ENCODE results near the gene PGC. TPM values are rescaled to one million over a fixed set of nuclear protein-coding genes. Genes with fewer than 3 reads are reported as not detected.

Gene PGC
- total and polyA plus RNA-seq, 7 donors: 0.07 to 12.6 (median 9.2) TPM; not detected in 4

GRCh38 chr6:41778895-41779294 lies 31.7 kb upstream of the PGC start:
- no peak for DNase-seq
- no peak for TF ChIP-seq POLR2A (IDR thresholded peaks at IDR 0.05)
- no peak for TF ChIP-seq EP300 (IDR thresholded peaks at IDR 0.05)
- no peak for TF ChIP-seq CTCF (IDR thresholded peaks at IDR 0.05)
- TF ChIP-seq POLR2AphosphoS5 (IDR thresholded peaks at IDR 0.05): no peak
- 36 to 66% methylated on average over 6 of the region's 6 CpGs for WGBS, 2 donors
- Histone ChIP-seq H3K9me3 (no peaks in the 10 kb centered on the region), H3K27ac (peak overlapping the region in 1 of 4 donors; percentile 89), H3K27me3 (no peaks in the 10 kb centered on the region), H3K4me3 (peak overlapping the region in 3 of 4 donors; percentile 57 to 79 (median 77)), H3K36me3 (peaks cover 12 to 39% (median 17%) of the 10 kb centered on the region in 4 donors), H3K4me1 (peaks cover 0 to 30% (median 22%) of the 10 kb centered on the region in 4 donors)
- intact Hi-C loops (cut with DNase I): loop anchor here (2.0 to 5.0 kb wide), 2 partner anchors 44 to 177 kb away; partner anchors contain the start of gene TFEB

- no peaks in the 10 kb centered on the region for H3K9me3 ChIP-seq
- no peak overlapping the region for H3K27ac ChIP-seq
- intact Hi-C loops (cut with DNase I): loop anchor here (2.0 to 5.0 kb wide), 2 partner anchors 43 to 175 kb away; partner anchors contain the start of gene TFEB
- TF ChIP-seq POLR2AphosphoS5 (IDR thresholded peaks at IDR 0.05) (no peak), POLR2A (IDR thresholded peaks at IDR 0.05) (no peak), CTCF (IDR thresholded peaks at IDR 0.05) (no peak), EP300 (IDR thresholded peaks at IDR 0.05) (no peak)
- H3K4me3 ChIP-seq: no peak overlapping the region
- H3K4me1 ChIP-seq: peaks cover 0 to 30% (median 22%) of the 10 kb centered on the region in 4 donors
- peaks cover 12 to 51% (median 25%) of the 10 kb centered on the region in 4 donors for H3K36me3 ChIP-seq
- H3K27me3 ChIP-seq: no peaks in the 10 kb centered on the region
- 87 to 88% methylated on average over 5 of the region's 5 CpGs for WGBS, 2 donors
- DNase-seq: no peak
Observed at GRCh38 chr6:41777551-41778285, 30.5 kb upstream of the PGC start.

GRCh38 chr6:41775293-41775882 lies 28.2 kb upstream of the PGC start:
- no peak overlapping the region for H3K4me3 ChIP-seq

GRCh38 chr6:41774841-41775240 lies 27.6 kb upstream of the PGC start:
- TF ChIP-seq CTCF (IDR thresholded peaks at IDR 0.05) (no peak), POLR2A (IDR thresholded peaks at IDR 0.05) (no peak), POLR2AphosphoS5 (IDR thresholded peaks at IDR 0.05) (no peak), EP300 (IDR thresholded peaks at IDR 0.05) (no peak)
- 90 to 98% methylated on average over 3 of the region's 3 CpGs for WGBS, 2 donors
- intact Hi-C loops (cut with DNase I): loop anchor here (5.0 kb wide), 1 partner anchor 173 kb away; no protein-coding TSS in a partner anchor
- no peaks in the 10 kb centered on the region for H3K9me3 ChIP-seq
- no peak overlapping the region for H3K4me3 ChIP-seq
- no peak overlapping the region for H3K27ac ChIP-seq
- peaks cover 12 to 78% (median 42%) of the 10 kb centered on the region in 4 donors for H3K36me3 ChIP-seq
- DNase-seq: no peak
- H3K27me3 ChIP-seq: no peaks in the 10 kb centered on the region
- peaks cover 0 to 16% (median 9%) of the 10 kb centered on the region in 4 donors for H3K4me1 ChIP-seq

More at GRCh38 chr6:41775293-41775882, 28.2 kb upstream of the PGC start:
- Histone ChIP-seq H3K4me1 (peaks cover 0 to 16% (median 9%) of the 10 kb centered on the region in 4 donors), H3K36me3 (peaks cover 12 to 74% (median 42%) of the 10 kb centered on the region in 4 donors), H3K27ac (no peak overlapping the region), H3K27me3 (no peaks in the 10 kb centered on the region), H3K9me3 (no peaks in the 10 kb centered on the region)
- no peak for DNase-seq
- TF ChIP-seq EP300 (IDR thresholded peaks at IDR 0.05) (no peak), POLR2A (IDR thresholded peaks at IDR 0.05) (no peak), CTCF (IDR thresholded peaks at IDR 0.05) (no peak), POLR2AphosphoS5 (IDR thresholded peaks at IDR 0.05) (no peak)
- intact Hi-C loops (cut with DNase I): loop anchor here (5.0 kb wide), 1 partner anchor 173 kb away; no protein-coding TSS in a partner anchor
- 87 to 93% methylated on average over 13 of the region's 13 CpGs for WGBS, 2 donors

All from sigmoid colon (tissue), 7 donors.